T47D (cell line): ENCODE measurements around the gene CTTN.
A peak's percentile ranks its signal among the peaks of the same experiment; 100 is the strongest.
"Not testable (repeated sequence)": the region's sequence is repeated elsewhere in the genome, so short reads cannot be mapped to it uniquely, and the experiment has no call there.

Experiments
- DNase-seq, 2 experiments: peaks; one replicate each; pipeline versions ENCODE4 v3.0.0 to v3.0.0-alpha.2; 2011 to 2012; ENCODE audit warnings: low read depth in 1 of 2, low spot score in 1 of 2
- JUND ChIP-seq: IDR thresholded peaks from 2 replicates; pipeline ENCODE4 v1.6.1; 2012; ENCODE audit warnings: low read depth
- in situ Hi-C: cut with HindIII; loops from 2 replicates; pipeline ENCODE4 v1.10.0; 2016; ENCODE audit warnings: low sequenced_read_pairs, low pct_unique_long_range_greater_than_20kb

Gene CTTN

DNA sequence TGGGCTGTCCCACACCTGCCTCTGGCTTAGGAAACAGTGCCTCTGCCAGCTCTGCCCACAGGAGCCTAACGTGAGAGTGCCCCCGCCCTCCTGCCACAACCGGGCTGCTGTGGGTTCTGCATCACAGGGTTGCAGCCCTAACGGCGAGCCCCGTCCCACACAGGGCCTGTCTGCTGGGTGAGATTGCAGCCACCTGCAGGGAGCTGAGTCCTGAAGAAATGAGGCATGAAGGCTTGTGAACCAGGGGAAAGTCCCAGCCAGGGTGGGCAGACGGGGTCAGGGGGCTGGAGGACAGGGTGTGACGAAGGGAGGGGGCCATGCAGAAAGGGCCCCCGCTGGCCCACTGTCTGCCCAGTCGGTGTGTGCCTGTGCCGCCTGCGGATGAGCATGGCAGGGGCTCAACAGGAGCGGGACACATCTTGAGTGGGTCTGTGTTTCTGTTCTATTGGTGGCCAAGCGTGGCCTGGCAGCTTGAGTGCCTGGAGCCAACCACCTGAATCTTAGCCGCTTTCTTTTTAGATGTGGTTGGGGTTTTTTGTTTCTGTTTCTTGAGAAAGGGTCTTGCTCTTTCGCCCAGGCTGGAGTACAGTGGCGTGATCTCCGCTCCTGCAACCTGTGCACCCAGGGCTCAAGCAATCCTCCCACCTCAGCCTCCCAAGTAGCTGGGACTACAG, 38.9 kb downstream of the CTTN start:
- no peak for DNase-seq
- in situ Hi-C loops = no loop called here
- TF ChIP-seq JUND = no peak

DNA sequence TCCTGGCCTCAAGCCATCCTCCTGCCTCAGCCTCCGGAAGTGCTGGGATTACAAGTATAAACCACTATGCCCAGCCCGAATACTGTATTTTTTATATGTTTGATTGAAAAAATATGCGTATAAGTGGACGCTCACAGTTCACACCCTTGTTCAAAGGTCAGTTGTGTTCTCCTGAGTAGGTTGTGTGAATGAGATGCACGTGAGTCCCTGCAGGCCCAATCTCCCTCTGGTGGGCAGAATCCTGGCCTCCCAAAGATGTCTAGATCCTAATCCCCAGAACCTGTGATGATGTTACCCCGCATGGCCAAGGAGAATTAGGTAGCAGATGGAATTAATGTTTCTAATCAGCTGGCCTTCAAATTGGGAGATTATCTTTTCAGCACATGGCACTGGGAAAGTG, 41.9 kb downstream of the CTTN start:
- no peak for TF ChIP-seq JUND
- in situ Hi-C loops = no loop called here
- DNase-seq = no peak

DNA sequence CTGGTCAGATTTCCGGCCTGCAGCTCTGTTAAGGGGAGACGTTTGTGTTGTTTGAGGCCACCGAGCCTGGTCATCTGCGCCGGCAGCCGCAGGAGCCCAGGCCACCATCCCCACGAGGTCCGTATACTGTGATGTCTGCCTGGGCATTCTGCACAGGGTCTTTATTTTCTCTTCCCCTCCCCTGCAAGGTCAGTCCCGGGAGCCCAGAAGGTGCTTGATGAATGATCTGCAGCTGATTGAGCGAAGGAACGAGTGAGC, 45.4 kb downstream of the CTTN start:
- DNase-seq = no peak
- in situ Hi-C loops = no loop called here
- no peak for TF ChIP-seq JUND

DNA sequence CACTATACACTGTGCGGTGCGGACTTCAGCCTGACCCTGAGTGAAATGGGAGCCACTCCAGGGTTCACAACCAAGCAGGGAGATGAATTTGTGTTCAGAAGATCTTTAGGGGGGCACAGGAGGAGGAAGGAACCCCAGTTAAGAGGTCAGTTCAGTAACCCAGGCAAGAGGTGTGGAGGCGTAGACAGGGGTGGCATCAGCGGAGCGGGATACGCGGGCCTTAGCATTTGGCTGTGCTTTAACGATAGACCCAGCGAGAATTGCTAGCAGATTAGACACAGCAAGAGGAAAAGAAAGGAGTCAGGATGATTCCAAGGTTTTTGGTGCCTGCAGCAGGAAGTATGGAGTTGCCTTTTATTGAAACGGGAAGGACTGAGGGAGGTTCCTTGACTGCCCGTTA, 46.8 kb downstream of the CTTN start:
- no peak for DNase-seq
- TF ChIP-seq JUND = no peak
- in situ Hi-C loops = no loop called here

DNA sequence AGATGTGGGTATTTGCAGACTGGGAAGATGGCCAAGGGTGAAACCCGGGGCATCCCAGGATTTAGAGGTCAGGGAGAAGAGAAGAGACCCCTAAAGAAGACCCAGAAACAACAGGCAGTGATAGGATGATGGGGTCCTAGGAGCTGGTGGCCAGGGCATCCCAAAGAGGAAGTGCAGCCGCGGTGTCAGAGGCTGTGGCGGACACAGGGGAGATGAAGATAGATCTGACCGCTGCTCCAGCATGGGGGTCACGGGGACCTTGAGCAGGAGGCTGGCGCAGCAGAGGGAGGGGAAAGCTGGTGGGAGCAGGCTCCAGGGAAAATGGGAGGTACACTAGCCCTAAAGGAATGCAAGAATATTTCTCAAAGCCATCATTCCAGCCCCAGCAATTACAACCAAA, 47.3 kb downstream of the CTTN start:
- DNase-seq = no peak
- TF ChIP-seq JUND = no peak
- in situ Hi-C loops = no loop called here

DNA sequence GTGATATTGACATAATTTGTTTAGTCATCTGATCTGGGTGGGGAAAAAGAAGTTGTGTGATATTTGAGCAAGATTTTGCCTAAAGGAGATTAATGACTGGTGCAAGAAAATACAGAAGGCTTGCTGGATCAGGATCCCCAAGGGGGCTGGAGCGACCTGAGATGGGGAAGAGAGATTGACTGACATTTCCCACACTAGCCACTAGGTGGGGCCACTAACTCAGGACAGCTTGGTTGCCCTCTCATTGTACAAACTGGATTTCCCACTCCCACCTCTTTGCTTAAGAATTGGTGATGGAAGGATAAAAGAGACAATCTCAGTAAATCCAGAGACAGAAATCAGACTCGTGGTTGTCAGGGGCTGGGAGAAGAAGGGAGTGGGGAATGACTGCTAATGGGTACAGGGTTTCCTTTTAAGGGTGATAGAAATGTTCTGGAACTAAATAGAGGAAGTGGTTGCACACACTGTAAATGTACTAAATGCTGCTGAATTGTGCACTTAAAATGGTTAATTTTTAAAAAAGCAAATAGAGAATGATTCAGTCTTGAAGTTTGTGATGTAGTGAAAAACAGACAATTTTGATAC, 50.7 kb downstream of the CTTN start:
- in situ Hi-C loops = no loop called here
- no peak for TF ChIP-seq JUND
- DNase-seq = peak in 1 of 2 experiments; percentile 24

DNA sequence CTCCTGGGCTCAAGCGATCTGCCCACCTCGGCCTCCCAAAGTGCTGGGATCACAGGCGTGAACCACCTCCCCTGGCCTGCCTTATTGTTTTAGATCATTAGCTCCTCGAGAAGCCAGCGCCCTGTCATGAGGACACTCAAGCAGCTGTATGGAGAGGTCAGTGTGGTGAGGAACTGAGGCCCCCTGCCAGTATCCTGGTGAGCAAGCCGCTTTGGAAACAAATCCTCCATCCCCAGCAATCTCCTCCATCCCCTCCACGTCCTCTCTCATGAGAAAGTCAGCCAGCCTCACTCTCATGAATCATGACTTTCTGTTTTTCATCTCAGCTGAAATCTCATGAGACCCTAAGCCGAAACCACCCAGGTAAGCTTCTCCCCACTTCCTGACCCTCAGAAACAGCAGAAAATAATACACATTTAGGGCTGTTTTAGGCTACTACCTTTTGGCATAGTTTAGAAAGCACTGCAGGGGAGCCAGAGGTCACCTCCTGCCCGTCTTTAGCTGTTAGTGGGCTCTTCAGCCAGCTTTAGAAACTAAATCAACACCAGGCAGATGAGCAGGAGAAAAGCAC, 56.0 kb downstream of the CTTN start:
- in situ Hi-C loops = no loop called here
- no peak for DNase-seq

DNA sequence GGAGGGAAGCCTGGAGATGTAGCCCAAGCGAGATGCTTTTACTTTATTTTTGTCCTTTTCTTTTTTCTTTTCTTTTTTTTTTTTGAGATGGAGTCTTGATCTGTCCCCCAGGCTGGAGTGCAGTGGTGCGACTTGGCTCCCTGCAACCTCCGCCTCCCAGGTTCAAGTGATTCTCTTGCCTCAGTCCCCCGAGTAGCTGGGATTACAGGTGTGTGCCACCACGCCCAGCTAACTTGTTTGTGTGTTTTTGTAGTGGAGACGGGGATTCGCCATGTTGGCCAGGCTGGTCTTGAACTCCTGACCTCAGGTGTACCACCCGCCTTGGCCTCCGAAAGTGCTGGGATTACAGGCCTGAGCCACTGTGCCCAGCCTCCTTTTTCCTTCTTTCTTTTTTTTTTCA, 56.5 kb downstream of the CTTN start:
- DNase-seq, in situ Hi-C loops: not testable (repeated sequence)

More for the DNA sequence above, 56.0 kb downstream of the CTTN start:
- no peak for TF ChIP-seq JUND

DNA sequence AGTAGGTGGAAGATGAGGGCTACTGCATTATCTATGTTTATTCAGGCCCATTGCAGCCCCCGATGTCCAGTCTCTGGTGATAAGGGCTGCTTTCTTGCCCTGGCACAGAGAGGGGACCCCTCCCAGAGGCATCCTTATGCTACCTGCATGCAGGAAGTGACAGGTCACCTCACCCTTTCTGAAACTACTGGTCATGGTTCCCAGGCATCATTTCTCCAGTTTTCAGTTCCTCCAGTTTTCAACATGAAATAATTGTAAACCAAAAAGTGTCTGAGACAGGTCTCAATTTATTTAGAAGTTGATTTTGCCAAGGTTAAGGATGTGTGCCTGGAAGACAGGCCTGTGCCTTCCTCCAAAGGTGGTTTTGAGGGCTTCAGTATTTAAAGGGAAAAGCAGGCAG, 57.0 kb downstream of the CTTN start:
- DNase-seq = no peak
- in situ Hi-C loops = no loop called here
- TF ChIP-seq JUND = no peak

DNA sequence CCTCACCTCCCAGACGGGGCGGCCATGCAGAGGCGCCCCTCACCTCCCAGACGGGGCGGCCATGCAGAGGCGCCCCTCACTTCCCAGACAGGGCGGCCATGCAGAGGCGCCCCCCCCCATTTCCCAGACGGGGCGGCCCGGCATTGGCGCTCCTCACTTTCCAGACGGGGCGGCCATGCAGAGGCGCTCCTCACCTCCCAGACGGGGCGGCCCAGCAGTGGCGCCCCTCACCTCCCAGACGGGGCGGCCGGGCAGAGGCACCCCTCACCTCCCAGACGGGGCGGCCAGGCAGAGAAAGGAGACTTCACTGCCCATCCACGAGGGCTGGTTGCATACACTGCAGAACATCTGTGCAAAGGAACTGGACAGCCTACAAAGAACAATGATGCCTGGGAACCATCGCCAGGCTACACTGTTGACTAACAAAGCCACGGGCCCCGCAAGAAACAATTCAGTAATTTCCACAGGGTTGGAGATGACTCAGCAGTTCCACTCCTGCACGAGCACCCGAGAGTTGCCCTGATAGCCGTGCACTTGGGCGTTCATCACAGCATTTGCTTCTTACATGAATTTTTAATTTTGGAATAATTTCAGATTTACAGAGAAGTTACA, 58.7 kb downstream of the CTTN start:
- DNase-seq = peak in 1 of 2 experiments; percentile 50
- TF ChIP-seq JUND = no peak
- in situ Hi-C loops = no loop called here

DNA sequence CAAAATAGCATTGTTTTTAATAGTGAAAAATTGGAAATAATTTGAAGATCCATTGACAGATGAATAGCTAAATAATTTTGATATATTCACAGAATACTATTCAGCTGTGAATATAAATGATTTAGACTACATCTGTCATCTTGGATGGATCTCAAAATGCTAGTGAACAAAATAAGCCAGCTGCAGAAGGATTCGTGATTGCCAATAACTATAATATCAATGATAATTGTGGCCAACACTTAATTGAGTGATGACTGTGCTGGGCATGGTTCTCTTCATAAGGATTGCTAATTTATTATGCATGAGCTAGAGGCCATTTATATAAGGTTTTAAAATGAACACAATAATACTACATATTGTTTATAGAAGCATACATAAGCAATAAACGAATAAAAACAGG, 60.4 kb downstream of the CTTN start:
- in situ Hi-C loops = no loop called here
- no peak for TF ChIP-seq JUND
- DNase-seq = no peak

DNA sequence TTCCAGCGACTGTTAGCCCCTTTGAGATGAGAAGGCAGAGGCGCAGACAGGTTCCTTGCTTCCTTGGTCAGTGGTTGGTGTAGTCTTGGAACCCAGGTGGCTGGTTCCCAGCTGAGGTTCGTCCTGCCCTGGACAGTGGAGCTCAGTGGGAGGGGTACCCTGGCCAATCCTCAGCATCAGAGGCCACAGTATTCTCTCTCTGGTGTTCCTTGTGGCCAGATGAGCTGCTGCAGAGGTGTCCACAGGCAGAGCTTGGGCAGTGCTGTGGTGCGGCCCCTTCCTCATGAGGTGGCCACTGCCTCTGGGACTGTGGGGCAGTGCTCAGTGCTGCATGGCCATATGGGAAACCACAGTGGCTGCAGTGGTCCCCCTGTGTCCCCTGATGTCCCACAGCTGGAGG, 61.8 kb downstream of the CTTN start:
- DNase-seq = no peak
- in situ Hi-C loops = no loop called here

DNA sequence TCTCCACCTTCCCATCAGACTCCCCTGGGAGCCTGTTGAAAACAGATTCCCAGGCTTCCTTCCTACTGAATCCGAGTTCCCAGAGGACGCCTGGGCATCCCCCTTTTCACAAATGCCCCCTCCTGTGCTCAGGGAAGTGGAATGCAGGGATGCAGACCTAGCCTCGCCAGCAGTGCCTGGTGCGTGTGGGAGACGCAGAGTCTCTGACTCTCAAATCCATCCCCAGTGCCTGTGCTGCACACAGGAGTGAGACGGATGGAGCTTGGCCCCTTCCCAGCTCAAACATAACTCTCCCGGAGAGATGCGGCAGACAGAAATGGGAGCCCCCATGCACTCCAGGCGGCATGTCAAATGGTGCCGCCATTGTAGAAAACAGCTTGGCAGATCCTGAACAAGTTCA, 62.6 kb downstream of the CTTN start:
- in situ Hi-C loops = no loop called here
- DNase-seq = no peak
- no peak for TF ChIP-seq JUND

More for the DNA sequence above, 61.8 kb downstream of the CTTN start:
- no peak for TF ChIP-seq JUND
